GM21723 (cell line): ENCODE results near the gene CBLB.

Experiments
- ATAC-seq: cut with Tn5 transposase; IDR thresholded peaks from one replicate; pipeline ENCODE4 v1.9.1; 2021; ENCODE audit warnings: mild to moderate bottlenecking, moderate library complexity; ENCODE audit not compliant: unreplicated experiment

Gene CBLB

DNA sequence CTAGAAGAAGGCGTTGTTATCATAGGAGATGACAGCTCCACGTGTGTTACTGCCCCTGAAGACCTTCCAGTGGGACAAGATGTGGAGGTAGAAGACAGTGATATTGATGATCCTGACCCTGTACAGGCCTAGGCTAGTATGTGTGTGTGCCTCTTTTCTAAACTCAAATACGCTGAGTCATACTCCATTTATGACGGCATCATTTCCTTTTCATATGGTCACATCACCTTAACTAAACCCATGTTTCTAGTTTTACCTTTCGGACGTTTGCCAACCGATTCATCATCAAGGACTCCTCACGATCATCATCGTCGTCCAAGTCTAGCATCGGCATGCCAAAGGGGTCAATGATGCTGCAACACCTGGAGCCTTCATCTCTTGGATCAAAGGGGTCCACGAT lies 149.0 kb downstream of the CBLB start:
- ATAC-seq, result no peak

DNA sequence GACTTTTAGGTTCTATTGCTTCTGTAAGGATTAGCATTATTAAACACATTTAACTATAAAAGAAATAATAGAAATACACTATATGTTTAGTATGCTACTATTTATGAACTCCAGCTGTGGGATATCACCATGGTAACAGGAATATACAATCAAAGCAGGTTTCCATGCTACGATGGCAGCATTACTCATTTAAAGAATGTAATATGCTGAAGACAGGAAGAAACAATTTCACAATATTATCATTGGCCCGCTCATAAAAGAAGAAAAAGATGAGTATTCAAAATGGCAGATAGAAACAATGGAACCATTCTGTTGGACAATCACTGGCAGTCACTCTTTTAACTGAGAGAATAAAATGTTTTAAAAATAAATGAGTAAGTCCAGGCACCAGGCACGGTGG lies 153.4 kb downstream of the CBLB start:
- ATAC-seq, result no peak

DNA sequence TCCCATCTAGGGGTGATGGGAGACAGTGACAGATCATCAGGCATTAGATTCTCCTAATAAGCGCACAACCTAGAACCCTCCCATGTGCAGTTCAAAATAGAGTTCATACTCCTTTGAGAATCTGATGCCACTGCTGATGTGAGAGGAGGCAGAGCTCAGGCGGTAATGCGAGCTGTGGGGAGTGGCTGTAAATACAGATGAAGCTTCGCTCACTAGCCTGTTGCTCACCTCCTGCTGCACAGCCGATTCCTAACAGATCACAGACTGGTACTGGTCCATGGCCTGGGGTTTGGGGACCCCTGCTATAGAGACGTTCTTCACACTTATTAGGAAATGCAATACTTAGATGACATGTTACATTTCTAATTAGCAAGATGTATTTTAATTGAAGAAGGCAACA lies 154.4 kb downstream of the CBLB start:
- ATAC-seq, result no peak

DNA sequence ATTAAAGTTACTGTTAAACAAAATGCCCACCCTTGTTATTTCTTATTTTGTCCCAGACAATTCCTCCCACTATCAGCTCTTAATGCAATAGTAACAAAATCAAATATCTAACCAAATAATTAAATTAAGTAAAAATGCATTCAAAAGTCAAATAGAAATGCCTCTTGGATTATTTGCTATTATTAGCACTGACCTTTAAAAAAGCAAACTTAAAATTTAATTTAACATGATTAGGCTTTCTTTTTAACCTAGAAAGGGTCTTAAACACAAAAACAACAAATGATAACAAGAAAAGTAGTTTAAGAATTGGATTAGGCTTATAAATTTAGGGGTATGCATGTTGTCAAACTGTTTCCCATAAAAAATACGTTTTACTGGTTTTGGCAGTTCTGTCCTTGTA lies 159.8 kb downstream of the CBLB start:
- ATAC-seq, result no peak

DNA sequence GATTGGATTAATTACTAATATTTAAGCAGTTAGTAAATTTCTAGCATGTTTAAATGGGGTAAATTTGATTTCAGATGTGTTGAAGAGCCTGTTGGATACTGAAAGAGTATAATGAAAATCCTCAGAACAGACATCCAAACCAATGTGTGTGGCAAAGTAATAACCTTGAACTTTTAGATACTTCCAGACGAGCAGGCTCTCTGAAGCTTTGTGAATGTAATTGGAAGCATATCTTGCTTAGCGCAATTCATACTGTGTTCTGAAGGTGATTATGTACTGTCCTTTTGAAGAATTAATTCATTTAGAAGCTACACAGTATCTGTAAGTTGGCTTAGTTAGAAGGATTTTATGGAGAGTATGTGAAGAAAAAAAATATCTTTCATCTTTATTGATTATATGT lies 161.8 kb downstream of the CBLB start:
- ATAC-seq, result no peak

DNA sequence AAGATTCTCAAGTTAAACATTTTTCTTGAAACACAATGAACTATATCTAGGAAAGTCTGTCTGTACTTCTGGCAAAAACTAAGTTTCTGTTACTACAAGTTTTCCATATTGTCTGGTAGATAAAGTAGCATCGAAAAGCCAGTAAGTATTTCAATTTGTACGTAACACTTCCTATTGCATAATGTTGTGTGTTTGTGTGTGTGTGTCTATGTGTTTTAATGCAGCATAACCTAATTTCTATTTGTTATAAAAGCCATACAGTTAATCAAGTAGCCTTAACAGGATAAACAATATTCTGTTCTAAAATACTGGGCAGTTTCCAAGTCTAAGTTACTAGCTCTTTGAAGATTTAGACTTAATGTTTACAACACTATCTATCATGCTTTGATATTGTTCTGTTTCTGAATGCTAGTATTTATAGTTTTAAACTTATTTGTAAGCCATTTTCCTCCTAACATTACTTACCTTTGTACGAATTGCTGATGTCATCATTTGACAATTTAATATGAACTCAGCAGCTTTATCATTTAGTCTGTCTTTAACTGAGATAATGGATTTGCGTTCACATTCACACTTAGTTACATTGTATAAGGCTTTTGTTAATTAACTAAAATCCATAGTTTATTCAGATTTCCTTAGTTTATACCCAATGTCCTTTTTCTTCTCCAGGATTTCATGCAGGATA lies 163.9 kb downstream of the CBLB start:
- no peak for ATAC-seq

DNA sequence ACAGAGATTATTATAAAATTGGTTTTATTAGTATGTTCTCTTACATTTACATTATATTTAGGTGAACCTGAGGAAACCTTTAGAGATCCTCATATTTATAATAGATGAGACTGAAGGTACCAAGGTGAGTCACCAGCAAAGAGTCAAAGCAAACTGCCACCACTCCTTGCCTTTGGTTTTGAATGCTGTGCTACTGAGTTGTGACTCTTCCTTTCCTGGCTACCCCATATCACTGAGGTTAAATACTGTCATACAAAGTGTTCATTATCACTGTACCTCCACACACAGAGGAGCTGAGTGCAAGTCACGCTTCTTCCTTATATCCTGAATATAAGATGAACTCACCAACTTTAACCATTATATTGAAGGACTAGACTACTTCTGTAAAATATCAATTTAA lies 168.2 kb downstream of the CBLB start:
- no peak for ATAC-seq

DNA sequence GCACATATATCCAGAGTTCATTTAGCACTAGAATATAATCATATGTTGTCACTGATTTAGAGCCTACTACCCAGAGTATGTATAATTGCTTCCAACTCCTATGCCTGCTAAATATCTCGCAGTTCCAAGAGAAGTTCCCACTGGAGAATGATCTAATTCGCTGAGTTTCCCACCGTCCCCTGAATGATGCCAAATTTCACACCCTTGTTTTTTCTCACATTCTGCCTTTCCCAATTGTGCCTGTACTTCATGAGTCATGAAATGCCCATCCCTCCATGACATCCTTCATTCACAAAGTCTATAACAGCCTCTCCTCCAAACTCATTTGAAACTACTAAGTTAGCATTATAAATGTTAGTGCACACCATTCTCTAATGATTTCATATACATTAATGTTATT lies 177.2 kb downstream of the CBLB start:
- no peak for ATAC-seq

DNA sequence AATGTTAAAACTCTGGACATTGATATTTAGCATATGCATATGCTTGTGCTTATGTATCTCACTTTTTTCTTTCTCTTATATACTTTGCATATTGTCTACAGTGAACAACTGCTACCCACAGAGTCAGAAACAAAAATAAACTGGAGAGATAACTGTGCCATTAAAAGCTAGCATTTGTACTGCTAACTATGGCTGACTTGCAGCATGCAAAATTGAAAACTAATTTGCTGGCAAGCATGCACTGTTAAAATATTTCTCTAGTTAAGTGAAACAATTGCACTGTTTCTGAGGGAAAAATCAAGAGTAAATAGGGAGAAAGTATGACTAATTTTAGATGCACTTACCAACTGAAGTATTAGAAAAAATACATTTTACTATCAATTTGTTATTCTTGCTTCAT lies 177.8 kb downstream of the CBLB start:
- no peak for ATAC-seq

DNA sequence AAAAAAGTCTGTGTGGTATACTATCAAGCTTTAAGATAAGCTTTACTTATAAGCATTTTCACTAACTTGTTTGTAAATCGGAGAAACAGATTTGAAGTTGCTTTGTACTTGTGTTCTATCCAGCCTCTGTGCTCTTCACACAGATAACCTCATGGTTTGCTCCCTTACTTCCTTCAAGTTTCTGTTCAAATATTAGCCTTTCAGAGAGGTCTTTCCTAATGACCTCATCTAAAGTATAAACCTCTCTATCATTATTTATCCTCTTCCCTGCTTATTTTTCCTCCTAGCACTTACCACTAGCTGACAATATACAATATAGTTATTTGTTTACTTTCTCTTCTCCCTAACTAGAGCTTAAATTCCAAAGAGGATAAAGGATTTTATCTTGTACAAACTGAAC lies 180.0 kb downstream of the CBLB start:
- no peak for ATAC-seq

DNA sequence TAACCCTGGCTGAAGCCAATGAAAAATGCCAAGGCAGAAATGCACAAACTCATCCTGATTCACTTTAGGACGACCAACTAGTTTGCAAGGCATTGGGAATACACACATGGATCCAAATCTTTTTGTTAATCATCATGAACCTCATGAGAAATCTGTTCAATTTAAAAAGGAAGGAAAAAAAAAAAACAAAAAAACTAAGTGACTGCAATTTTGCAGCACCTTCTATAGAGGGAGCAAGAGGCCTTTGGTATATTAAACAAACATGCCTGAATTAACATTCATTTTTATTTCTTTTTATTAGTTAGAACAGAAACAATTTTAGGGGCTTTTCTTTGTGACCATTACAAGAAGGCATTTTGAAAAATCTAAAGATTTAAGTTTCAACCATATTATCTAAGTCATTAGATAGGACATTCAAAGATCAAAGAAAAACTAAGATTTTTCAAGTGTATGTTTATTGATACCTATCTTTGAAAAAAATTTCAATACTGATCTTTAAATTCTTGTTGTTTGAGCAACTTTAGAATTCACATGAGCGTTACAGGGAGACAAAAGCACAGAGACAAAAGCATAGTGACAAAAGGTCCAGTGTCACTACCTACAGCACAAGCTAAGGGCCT lies 182.4 kb downstream of the CBLB start:
- no peak for ATAC-seq

DNA sequence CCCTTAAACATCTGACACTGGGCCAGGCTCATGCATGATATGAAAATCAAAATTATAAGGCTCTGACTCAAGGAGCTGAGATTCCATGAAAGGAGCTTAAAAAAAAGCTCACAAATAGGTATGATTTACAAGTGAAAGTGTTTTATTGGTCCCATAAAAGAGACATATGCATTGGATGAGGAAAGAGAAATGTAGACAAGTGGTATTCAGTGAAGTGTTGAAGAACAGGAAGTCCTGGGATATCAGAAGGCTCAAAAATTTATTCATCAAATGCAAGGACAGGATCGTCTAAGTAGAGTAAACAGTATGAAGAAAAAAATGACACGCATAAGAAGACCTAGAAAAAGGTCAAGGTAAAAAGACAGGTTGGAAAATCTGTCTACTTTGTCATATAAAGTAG lies 188.9 kb downstream of the CBLB start:
- no peak for ATAC-seq

DNA sequence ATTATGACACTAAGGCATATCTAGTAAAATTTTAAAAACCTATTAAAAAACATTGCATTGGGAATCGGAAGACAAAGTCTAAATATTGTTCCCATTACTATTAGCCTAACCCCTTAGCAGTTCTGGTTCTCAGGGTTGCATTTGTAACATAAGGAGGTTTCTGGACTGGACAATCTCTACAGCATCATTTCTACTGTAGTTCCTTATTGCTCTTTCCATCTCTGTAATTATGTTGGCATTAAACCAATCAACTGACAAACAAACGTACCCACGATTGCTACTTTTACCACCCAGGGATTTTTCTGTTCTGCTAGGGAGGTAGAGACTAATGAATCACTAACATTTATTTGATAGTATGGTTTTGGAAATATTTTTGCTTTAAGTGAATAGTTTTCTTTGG lies 190.8 kb downstream of the CBLB start:
- no peak for ATAC-seq

DNA sequence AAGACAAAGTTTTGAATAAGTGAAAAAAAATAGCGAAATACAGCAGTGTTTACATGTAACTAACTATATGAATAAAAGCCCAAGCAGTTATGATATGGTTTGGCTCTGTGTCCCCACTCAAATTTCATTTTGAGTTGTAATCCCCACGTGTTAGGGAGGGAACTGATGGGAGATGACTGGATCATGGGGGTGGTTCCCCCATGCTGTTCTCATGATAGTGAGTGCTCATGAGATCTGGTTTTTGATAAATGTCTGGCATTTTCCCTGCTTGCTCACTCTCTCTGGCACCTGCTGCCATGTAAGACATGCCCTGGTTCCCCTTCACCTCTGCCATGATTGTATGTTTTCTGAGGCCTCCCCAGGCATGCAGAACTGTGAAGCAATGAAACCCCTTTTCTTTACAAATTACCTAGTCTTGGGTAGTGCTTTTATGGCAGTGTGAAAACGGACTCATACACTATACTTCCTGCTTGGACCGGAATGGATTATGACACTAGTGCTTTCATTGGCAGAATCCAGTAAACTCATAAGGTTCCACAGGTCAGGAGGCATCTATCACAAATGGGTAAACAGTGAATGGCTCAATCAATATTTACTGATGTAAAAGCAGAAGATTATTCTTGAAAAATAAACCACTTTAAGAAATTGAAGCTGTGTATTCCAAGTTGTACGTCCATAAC lies 192.1 kb downstream of the CBLB start:
- no peak for ATAC-seq

DNA sequence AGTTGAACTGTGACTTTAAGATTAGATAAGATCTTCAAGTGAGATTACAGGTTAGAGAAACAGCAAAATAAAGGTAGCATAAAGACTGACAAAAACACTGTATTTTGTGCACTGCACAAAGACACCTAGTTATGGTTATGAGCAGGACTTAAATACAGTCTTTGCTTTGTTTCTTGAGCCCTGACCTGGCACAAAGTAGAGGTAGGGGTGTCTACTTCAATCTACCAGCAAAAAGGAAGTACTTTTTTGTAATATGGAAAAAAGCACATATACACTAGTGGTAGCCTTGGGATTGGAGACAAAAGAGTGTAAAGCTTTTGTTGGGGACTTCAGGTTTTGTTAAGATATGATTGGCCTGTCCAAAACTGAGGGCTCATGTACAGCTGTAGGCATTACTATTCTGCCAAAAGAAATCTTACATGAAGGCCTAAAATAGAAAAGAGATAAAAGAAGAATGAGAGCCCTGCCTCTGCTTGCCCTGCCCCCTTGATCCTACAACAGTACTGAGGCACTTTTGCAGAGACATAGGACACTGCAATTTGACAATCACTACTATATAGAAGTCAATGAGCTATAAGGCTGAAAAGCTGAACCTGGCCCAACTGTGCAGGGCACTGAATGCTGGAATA lies 194.3 kb downstream of the CBLB start:
- ATAC-seq, result no peak

DNA sequence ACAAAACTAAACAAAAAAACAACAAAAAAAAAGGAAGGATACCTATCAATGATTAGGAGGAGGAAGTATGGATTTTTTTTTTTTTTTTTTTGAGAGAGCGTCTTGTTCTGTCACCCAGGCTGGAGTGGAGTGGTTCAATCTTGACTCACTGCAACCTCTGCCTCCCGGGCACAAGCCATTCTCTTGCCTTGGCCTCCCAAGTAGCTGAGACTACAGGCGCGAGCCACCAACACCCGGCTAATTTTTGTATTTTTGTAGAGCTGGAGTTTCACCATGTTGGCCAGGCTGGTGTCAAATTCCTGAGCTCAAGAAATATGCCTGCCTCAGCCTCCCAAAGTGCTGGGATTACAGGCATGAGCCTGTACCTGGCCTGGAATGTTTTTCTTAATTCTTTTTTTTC lies 195.8 kb downstream of the CBLB start:
- ATAC-seq, result no peak

DNA sequence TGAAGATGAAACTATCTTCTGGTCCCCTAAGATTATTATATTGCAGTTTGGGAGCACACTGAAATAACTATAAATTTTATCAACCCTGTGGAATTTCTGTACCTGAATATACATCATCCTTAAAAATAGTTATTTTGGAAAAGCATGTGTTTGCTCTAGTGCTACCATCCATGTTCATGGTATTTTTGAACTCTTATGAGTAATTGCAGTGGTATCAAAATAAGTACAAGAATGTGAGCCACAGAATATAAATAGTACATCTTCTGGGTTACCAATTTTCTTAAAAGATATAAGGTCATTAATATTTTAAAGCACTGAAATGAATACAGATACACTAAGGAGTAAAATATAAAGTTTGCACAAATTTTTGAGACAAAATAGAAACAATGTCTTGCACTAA lies 206.5 kb downstream of the CBLB start:
- ATAC-seq, result no peak

DNA sequence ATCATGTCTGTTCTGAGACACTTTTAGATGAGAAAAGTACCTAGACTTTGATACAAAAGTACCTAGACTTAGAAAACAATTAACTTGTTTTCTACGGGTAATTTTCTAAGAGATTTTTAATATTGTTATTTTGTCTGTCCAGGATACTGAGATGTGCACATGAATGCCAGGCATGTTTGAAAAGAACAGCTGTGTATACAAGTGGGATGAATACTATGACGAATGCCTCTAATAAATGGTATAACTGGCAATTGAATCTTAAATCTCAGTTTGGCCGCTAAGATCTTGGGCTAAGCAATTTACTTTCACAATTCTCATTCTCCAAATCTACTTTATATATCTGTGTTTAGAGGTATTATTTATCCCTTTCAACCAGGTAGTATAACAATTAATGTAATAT lies 207.4 kb downstream of the CBLB start:
- no peak for ATAC-seq

DNA sequence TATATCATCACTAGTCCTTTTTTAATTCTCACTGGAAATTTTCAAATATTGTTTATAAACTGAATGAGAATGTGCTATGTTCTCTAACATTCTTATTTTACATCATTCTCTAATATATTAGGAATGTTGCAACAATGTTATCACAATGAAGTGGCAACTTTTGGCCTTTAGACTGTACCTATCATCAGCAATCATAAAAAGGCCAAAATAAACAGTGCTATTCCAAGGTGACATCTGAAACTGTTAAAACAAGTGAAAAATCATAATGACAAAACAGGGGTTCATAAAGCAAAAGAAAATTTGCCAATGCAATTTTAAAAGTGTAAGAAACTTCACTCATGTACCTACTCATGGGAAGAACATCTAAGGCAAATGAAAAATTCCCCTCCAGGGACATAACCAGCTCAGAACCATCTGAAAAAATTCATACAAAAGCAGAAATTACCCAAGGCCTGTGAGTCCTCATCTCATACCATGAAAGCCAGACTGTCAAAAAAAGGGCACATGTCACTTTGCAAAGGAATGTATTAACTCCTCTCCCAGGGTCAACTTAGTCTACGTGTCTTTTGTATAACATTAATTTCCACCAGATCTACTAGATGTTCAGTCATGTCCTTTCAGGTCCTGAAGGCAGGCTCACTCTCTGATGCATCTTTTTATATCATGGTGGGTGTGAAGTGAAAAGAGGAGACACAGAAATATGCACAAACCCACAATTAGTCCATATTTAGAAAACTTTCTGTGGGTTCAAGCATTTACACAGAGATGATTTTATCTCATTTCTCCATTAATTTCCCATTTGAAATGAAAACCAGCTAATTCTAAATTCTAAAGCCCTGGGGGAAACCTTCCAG lies 211.9 kb downstream of the CBLB start:
- no peak for ATAC-seq

DNA sequence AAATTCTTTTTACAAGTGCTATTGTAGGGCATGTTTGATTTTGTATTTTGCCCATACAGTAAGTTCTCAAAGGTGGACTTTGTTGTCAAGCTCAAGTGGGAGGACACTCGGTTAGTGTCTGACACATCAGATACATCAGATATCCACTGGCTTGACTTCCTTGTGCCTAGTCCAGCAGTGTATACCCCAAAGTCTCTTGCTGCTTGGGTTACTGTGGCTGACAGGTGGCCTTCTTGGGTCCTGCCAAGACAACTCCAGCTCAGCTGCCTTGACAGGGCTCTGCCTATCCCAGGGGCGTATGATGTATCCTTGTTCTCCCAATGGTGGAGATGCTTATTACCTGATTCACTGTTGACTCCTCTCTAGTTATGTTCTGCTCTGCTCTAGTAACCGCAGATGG lies 214.9 kb downstream of the CBLB start:
- ATAC-seq, result no peak

DNA sequence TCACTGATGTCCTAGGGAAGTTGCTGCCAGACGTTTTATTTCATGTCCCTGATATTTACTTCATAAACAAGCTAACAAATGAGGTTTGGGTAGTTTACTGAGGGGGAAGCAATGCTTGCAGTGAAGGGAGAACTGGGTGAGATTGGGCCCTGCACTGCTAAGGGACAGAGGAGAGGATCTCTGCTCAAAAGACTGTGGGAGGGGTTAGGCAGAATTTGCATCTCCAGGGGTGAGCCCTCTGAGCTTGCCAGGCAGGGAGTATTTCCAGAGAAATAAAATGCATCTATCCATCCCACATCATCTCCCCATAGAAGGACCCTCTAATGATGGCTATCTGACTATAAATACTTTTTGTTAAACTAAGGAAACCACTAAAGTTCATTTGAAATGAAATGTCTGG lies 215.6 kb downstream of the CBLB start:
- ATAC-seq, result no peak
